Activated CD8-positive, alpha-beta memory T cell treated with anti-CD3 and anti-CD28 coated beads, Interleukin-2, amount 10 ng/mL, durations not matched to agents 7 days and 5 days (primary cell): Measurements from ENCODE around the gene CHMP3. TPM values are rescaled to one million over a fixed set of nuclear protein-coding genes. Genes with fewer than 3 reads are reported as not detected.
"Not testable (repeated sequence)": the region's sequence is repeated elsewhere in the genome, so short reads cannot be mapped to it uniquely, and the experiment has no call there.

Source experiments
- ATAC-seq: fragments of 150-1000 bp; cut with Tn5 transposase; one replicate; pipeline ENCODE4 v1.10.0; 2021; ENCODE audit warnings: moderate library complexity
- CTCF ChIA-PET: fragments of 350-600 bp; sonication (Branson Sonifier 250); formaldehyde crosslinking; loops from one replicate; lab custom pipeline; 2021; ENCODE audit warnings: antibody characterized with exemption; lab: Charles Lee
- DNase-seq: peaks from one replicate; pipeline ENCODE4 v3.0.0-alpha.2; 2020
- H3K27ac Mint-ChIP-seq: one replicate; pipeline ENCODE4 v1.8.0; 2021; ENCODE audit warnings: mild to moderate bottlenecking, mixed read lengths
- H3K27me3 Mint-ChIP-seq: one replicate; pipeline ENCODE4 v1.8.0; 2021; ENCODE audit warnings: mixed read lengths
- H3K36me3 Mint-ChIP-seq: one replicate; pipeline ENCODE4 v1.8.0; 2021; ENCODE audit warnings: mild to moderate bottlenecking, mixed read lengths
- H3K4me1 Mint-ChIP-seq: one replicate; pipeline ENCODE4 v1.8.0; 2021; ENCODE audit warnings: mixed read lengths
- H3K4me3 Mint-ChIP-seq: one replicate; pipeline ENCODE4 v1.8.0; 2021; ENCODE audit warnings: mild to moderate bottlenecking, moderate library complexity, mixed read lengths
- H3K9me3 Mint-ChIP-seq: one replicate; pipeline ENCODE4 v1.8.0; 2022; ENCODE audit warnings: low read depth, mixed read lengths
- total RNA-seq, 2 experiments: library from RNA; stranded (reverse); gene quantifications; one replicate each; pipeline ENCODE4 v1.2.3, GENCODE V29; 2021

CHMP3 gene
- total RNA-seq, 2 experiments from 2014 or later, result 32.6 to 33.3 TPM

- ATAC-seq, result no peak
- no peak for DNase-seq
- CTCF ChIA-PET, result interaction anchor here (0.7 to 1.5 kb wide), 4 partner anchors 9 to 286 kb away, joined by 3 read pairs; no protein-coding TSS in a partner anchor
- Mint-ChIP-seq H3K27ac (no peak overlapping the region), H3K9me3 (peaks cover 7% of the 10 kb centered on the region), H3K4me3 (no peak overlapping the region), H3K27me3 (no peaks in the 10 kb centered on the region), H3K36me3 (peaks cover 12% of the 10 kb centered on the region), H3K4me1 (no peaks in the 10 kb centered on the region)
These were observed 44.8 kb downstream of the CHMP3 start for GRCh38 chr2:86518481-86518880.

DNA sequence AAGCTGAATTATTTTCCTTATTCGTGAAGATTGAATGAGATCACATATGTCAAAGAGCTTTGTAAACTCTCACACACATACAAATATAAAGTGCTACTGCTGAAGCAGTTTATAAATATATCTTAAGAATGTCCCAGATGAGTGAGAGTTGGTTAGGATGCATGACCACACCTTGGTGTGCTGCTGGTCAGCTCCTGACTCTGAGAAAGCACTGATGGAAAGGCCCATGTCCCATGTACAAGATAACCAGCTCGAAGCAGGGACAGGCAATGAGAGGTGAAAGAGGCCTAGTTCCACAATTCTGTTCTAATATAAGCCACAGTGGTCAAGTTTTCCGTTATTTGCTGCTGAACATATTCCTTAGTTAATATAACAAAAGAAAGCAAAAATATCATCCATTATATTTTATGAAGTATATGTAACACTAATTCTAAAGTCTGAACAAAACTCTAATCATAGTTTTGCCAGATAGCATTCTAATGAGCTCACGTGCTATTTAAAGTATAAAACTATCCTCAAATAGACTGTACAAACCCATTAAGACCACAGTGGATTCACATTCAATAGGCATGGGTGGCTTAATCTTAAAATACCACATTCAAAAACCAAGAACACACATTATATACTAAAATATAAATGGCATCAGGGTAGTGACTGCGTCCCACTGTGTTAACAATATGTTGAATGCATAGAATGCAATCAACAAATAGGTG lies 49.1 kb downstream of the CHMP3 start:
- H3K4me1 Mint-ChIP-seq, result no peaks in the 10 kb centered on the region
- H3K4me3 Mint-ChIP-seq, result no peak overlapping the region
- no peak for DNase-seq
- no peak for ATAC-seq
- no peaks in the 10 kb centered on the region for H3K27me3 Mint-ChIP-seq
- peaks cover 28% of the 10 kb centered on the region for H3K36me3 Mint-ChIP-seq
- H3K9me3 Mint-ChIP-seq, result no peaks in the 10 kb centered on the region
- H3K27ac Mint-ChIP-seq, result no peak overlapping the region
- CTCF ChIA-PET, result interaction anchor here (1.0 to 1.4 kb wide), 3 partner anchors 8 to 19 kb away, joined by 3 to 4 read pairs (median 3); no protein-coding TSS in a partner anchor

GRCh38 chr2:86512892-86513291 lies 50.4 kb downstream of the CHMP3 start:
- ATAC-seq (no peak), DNase-seq (no peak)
- Mint-ChIP-seq H3K27ac (no peak overlapping the region), H3K27me3 (no peaks in the 10 kb centered on the region), H3K36me3 (peaks cover 33% of the 10 kb centered on the region), H3K9me3 (no peaks in the 10 kb centered on the region), H3K4me1 (no peaks in the 10 kb centered on the region), H3K4me3 (no peak overlapping the region)
- CTCF ChIA-PET, result no interaction called here

GRCh38 chr2:86512034-86512433 lies 51.2 kb downstream of the CHMP3 start:
- no peak overlapping the region for H3K27ac Mint-ChIP-seq
- CTCF ChIA-PET, result no interaction called here
- H3K4me1 Mint-ChIP-seq, result no peaks in the 10 kb centered on the region
- H3K9me3 Mint-ChIP-seq, result no peaks in the 10 kb centered on the region
- no peaks in the 10 kb centered on the region for H3K27me3 Mint-ChIP-seq
- peaks cover 37% of the 10 kb centered on the region for H3K36me3 Mint-ChIP-seq
- ATAC-seq (no peak), DNase-seq (no peak)
- no peak overlapping the region for H3K4me3 Mint-ChIP-seq

DNA sequence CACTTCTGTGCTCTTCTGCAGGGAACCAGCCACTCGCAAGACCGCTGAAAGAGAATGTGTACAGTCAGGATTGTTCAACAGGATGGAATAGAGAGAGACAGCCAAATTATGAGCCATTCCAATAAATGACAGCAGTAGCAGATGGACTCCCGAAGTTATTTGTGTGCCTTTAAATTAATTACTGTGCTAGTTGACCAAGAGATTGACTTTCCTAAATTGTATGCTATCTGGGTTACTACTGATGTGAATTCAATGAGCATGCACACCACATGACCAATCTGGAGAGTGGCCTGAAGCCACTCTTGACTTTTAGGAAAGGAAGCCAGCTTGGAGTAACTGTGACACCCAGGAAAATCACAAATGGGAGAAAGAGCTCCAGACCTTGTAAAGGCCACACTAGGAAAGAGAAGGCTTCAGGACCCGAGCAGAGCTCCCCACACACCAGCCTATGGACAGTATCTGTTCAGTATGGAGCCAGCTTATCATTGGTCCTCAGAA lies 52.8 kb downstream of the CHMP3 start:
- ATAC-seq, result no peak
- Mint-ChIP-seq H3K9me3 (no peaks in the 10 kb centered on the region), H3K36me3 (peaks cover 36% of the 10 kb centered on the region), H3K4me3 (no peak overlapping the region), H3K27me3 (no peaks in the 10 kb centered on the region), H3K27ac (no peak overlapping the region), H3K4me1 (no peaks in the 10 kb centered on the region)
- DNase-seq, result no peak
- CTCF ChIA-PET, result no interaction called here

DNA sequence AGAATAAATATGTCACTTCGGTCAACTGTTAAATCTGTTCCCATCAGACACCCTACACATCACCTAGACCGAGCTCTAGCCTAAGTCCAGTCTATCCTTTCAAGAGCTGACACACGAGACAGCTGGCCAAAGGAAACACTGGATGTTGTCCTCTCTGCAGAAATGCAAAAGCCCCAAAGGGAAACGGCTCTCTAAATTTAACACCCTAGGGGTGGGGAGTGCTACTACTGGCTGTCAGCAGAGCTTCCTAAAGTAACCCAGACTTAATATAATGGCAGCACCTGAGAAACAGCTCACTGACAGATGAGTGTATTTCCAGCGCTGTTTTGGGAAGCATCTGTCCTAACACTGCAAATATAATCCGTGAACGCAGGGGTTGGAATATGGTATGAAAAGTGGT lies 55.6 kb downstream of the CHMP3 start:
- DNase-seq (no peak), ATAC-seq (no peak)
- no peak overlapping the region for H3K27ac Mint-ChIP-seq
- H3K4me3 Mint-ChIP-seq, result no peak overlapping the region
- peaks cover 54% of the 10 kb centered on the region for H3K36me3 Mint-ChIP-seq
- CTCF ChIA-PET, result interaction anchor here (1.1 kb wide), 1 partner anchor 11 kb away, joined by 3 read pairs; no protein-coding TSS in a partner anchor
- H3K27me3 Mint-ChIP-seq, result no peaks in the 10 kb centered on the region
- no peaks in the 10 kb centered on the region for H3K4me1 Mint-ChIP-seq
- H3K9me3 Mint-ChIP-seq, result peaks cover under 1% of the 10 kb centered on the region

GRCh38 chr2:86500325-86501083 lies 62.7 kb downstream of the CHMP3 start:
- Mint-ChIP-seq H3K4me3 (no peak overlapping the region), H3K9me3 (peaks cover 18% of the 10 kb centered on the region), H3K4me1 (no peaks in the 10 kb centered on the region), H3K36me3 (peaks cover 94% of the 10 kb centered on the region), H3K27me3 (no peaks in the 10 kb centered on the region), H3K27ac (no peak overlapping the region)
- CTCF ChIA-PET, result no interaction called here
- ATAC-seq (no peak), DNase-seq (no peak)

GRCh38 chr2:86499326-86499725 lies 63.9 kb downstream of the CHMP3 start:
- Mint-ChIP-seq H3K36me3 (peaks cover 97% of the 10 kb centered on the region), H3K9me3 (peaks cover 18% of the 10 kb centered on the region), H3K27ac (no peak overlapping the region), H3K27me3 (no peaks in the 10 kb centered on the region), H3K4me1 (no peaks in the 10 kb centered on the region), H3K4me3 (no peak overlapping the region)
- ATAC-seq (no peak), DNase-seq (no peak)
- CTCF ChIA-PET, result no interaction called here

GRCh38 chr2:86498468-86499260 lies 64.6 kb downstream of the CHMP3 start:
- no peaks in the 10 kb centered on the region for H3K27me3 Mint-ChIP-seq
- H3K9me3 Mint-ChIP-seq, result peaks cover 18% of the 10 kb centered on the region
- H3K27ac Mint-ChIP-seq, result no peak overlapping the region
- H3K4me3 Mint-ChIP-seq, result no peak overlapping the region
- DNase-seq (no peak), ATAC-seq (no peak)
- no peaks in the 10 kb centered on the region for H3K4me1 Mint-ChIP-seq
- CTCF ChIA-PET, result no interaction called here
- peaks cover 97% of the 10 kb centered on the region for H3K36me3 Mint-ChIP-seq

DNA sequence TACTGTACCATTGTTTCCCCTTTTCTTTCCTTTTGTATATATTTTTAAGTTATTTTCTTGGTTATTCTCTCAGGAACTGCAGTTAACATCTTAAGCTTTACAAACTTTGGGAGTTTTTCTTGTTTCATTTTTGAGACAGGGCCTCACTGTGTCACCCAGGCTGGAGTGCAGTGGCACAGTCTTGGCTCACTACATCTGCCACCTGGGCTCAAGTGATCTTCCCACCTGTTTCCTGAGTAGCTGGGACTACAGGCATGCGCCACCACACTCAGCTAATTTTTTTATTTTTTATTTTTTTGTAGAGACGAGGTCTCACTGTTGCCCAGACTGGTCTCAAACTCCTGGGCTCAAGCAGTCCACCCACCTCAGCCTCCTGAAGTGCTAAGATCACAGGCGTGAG lies 66.9 kb downstream of the CHMP3 start:
- H3K27me3 Mint-ChIP-seq, DNase-seq, H3K4me3 Mint-ChIP-seq, H3K27ac Mint-ChIP-seq, H3K4me1 Mint-ChIP-seq, ATAC-seq: not testable (repeated sequence)
- Mint-ChIP-seq H3K36me3 (peaks cover 91% of the 10 kb centered on the region), H3K9me3 (peaks cover 16% of the 10 kb centered on the region)
- CTCF ChIA-PET, result interaction anchor here (1.3 kb wide), 1 partner anchor 18 kb away, joined by 4 read pairs; no protein-coding TSS in a partner anchor

DNA sequence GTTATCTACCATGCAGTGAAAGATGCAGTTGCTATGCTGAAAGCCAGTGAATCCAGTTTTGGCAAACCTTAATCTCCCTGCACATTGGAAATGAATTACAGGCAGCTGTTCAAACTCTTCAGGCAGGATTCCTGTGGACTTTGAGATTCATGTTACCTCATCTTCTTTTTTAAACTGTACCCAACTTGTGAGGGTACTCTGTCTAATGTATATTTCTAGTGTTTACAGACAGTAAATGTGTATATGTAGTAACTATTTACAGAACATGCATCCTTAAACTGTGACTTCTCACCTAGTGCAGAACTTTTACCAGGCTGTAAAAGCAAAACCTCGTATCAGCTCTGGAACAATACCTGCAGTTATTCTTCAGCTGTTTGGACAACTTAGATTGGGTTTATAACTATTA lies 71.2 kb downstream of the CHMP3 start:
- Mint-ChIP-seq H3K27ac (no peak overlapping the region), H3K27me3 (no peaks in the 10 kb centered on the region), H3K36me3 (peaks cover 85% of the 10 kb centered on the region), H3K9me3 (no peaks in the 10 kb centered on the region), H3K4me1 (no peaks in the 10 kb centered on the region), H3K4me3 (no peak overlapping the region)
- DNase-seq (no peak), ATAC-seq (no peak)
- CTCF ChIA-PET, result no interaction called here

DNA sequence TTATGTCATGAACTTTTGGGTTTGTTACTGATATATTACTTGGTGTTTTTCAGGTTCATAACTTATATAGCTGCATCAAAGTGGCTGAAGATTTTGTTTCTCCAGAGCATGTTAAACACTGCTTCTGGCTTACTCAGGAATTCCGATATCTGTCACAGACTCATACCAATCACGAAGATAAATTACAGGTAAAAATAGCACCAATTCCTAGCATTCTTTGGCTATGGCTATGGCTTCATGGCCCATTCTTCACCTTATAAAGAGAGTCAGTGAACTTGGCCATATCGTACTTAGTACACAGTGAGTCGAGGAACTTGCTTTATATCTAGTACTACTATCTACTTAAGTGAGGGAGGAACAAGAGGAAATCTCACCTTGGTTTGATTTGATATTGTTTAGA lies 72.2 kb downstream of the CHMP3 start:
- DNase-seq (no peak), ATAC-seq (no peak)
- Mint-ChIP-seq H3K36me3 (peaks cover 86% of the 10 kb centered on the region), H3K27me3 (no peaks in the 10 kb centered on the region), H3K4me1 (no peaks in the 10 kb centered on the region), H3K27ac (no peak overlapping the region), H3K9me3 (no peaks in the 10 kb centered on the region), H3K4me3 (no peak overlapping the region)
- CTCF ChIA-PET, result interaction anchor here (1.2 kb wide), 1 partner anchor 128 kb away, joined by 3 read pairs; no protein-coding TSS in a partner anchor

- H3K36me3 Mint-ChIP-seq, result peaks cover 86% of the 10 kb centered on the region
- H3K27me3 Mint-ChIP-seq, result no peaks in the 10 kb centered on the region
- no peaks in the 10 kb centered on the region for H3K9me3 Mint-ChIP-seq
- H3K4me1 Mint-ChIP-seq, result no peaks in the 10 kb centered on the region
- no peak for ATAC-seq
- no peak overlapping the region for H3K4me3 Mint-ChIP-seq
- no peak overlapping the region for H3K27ac Mint-ChIP-seq
- DNase-seq, result no peak
- CTCF ChIA-PET, result interaction anchor here (1.2 kb wide), 1 partner anchor 128 kb away, joined by 3 read pairs; no protein-coding TSS in a partner anchor
These were observed 73.0 kb downstream of the CHMP3 start for GRCh38 chr2:86490245-86490644.
